HG03520 (cell line): ENCODE measurements around the gene GJA4.

Experiments used
- ATAC-seq: cut with Tn5 transposase; IDR thresholded peaks from one replicate; pipeline ENCODE4 v1.9.1; 2021; ENCODE audit warnings: mild to moderate bottlenecking, moderate library complexity; ENCODE audit not compliant: unreplicated experiment

Gene GJA4

GRCh38 chr1:34792868-34793727, at the start of gene GJA4:
TSS of gene GJA4 (plus strand) at chr1:34792999. CDS start at chr1:34794214, 1,215 bp downstream.
- no peak for ATAC-seq

- ATAC-seq, result no peak
Observed at GRCh38 chr1:34743775-34744174, 49.0 kb upstream of the GJA4 start.

- no peak for ATAC-seq
Observed at GRCh38 chr1:34744851-34745250, 47.9 kb upstream of the GJA4 start.

- no peak for ATAC-seq
Observed at GRCh38 chr1:34745666-34746065, 47.1 kb upstream of the GJA4 start.

GRCh38 chr1:34746101-34746500, 46.7 kb upstream of the GJA4 start:
- no peak for ATAC-seq

GRCh38 chr1:34746785-34747637, 45.8 kb upstream of the GJA4 start:
- no peak for ATAC-seq

- ATAC-seq, result no peak
Observed at GRCh38 chr1:34747638-34747941, 45.2 kb upstream of the GJA4 start.

- no peak for ATAC-seq
Observed at GRCh38 chr1:34749992-34750391, 42.8 kb upstream of the GJA4 start.

GRCh38 chr1:34750610-34751009, 42.2 kb upstream of the GJA4 start:
- no peak for ATAC-seq

GRCh38 chr1:34753163-34753562, 39.6 kb upstream of the GJA4 start:
- ATAC-seq, result no peak

- no peak for ATAC-seq
Observed at GRCh38 chr1:34754964-34755637, 37.7 kb upstream of the GJA4 start, which contains the start of gene GJB5. TSS of gene GJB5 (plus strand) at chr1:34755047. CDS start at chr1:34757331, 2,284 bp downstream.

- no peak for ATAC-seq
Observed at GRCh38 chr1:34755961-34756360, 36.8 kb upstream of the GJA4 start.

- no peak for ATAC-seq
Observed at GRCh38 chr1:34757386-34757785, 35.4 kb upstream of the GJA4 start.

- no peak for ATAC-seq
Observed at GRCh38 chr1:34758751-34759150, 34.0 kb upstream of the GJA4 start.

- ATAC-seq, result no peak
Observed at GRCh38 chr1:34759503-34760357, 33.1 kb upstream of the GJA4 start, which contains the start of gene GJB4. TSS of gene GJB4 (plus strand) at chr1:34759740. CDS start at chr1:34761255, 1,515 bp downstream.

- no peak for ATAC-seq
Observed at GRCh38 chr1:34761176-34761761, 31.5 kb upstream of the GJA4 start.

GRCh38 chr1:34761776-34762307, 31.0 kb upstream of the GJA4 start:
- ATAC-seq, result no peak

GRCh38 chr1:34762474-34763141, 30.2 kb upstream of the GJA4 start:
- no peak for ATAC-seq

- no peak for ATAC-seq
Observed at GRCh38 chr1:34763142-34763781, 29.5 kb upstream of the GJA4 start.
